ENCODE data around the gene PARD6G. TPM values are rescaled to one million over a fixed set of nuclear protein-coding genes. Genes with fewer than 3 reads are reported as not detected.

PARD6G gene
- total RNA-seq, 2 donors from 2014 or later, result 2.6 to 3.1 TPM

GRCh38 chr18:80231151-80231550 is 16.2 kb downstream of the PARD6G start:
- H3K4me1 ChIP-seq, result no peaks in the 10 kb centered on the region
- no peak for TF ChIP-seq POLR2A (IDR thresholded peaks at IDR 0.05)
- TF ChIP-seq CTCF (IDR thresholded peaks at IDR 0.05), result no peak
- intact Hi-C loops (cut with DNase I), result no loop called here
- no peak overlapping the region for H3K27ac ChIP-seq
- H3K4me3 ChIP-seq, result no peak overlapping the region
- ATAC-seq (no peak), DNase-seq (no peak)
- no peaks in the 10 kb centered on the region for H3K9me3 ChIP-seq
- no peaks in the 10 kb centered on the region for H3K36me3 ChIP-seq (replicated peaks in 1 of 2; ENCODE audit: insufficient read depth in 1 of 2, low read depth in 2 of 2)
- no peaks in the 10 kb centered on the region for H3K27me3 ChIP-seq
- WGBS, 2 donors, result 82 to 84% methylated on average over 8 of the region's 8 CpGs

- no peaks in the 10 kb centered on the region for H3K4me1 ChIP-seq
- no peak overlapping the region for H3K27ac ChIP-seq
- ATAC-seq, result no peak
- no peaks in the 10 kb centered on the region for H3K9me3 ChIP-seq
- H3K4me3 ChIP-seq, result no peak overlapping the region
- 86 to 91% methylated on average over 17 to 22 of the region's 22 CpGs for WGBS, 2 donors
- DNase-seq, result no peak
- no peaks in the 10 kb centered on the region for H3K36me3 ChIP-seq (replicated peaks in 1 of 2; ENCODE audit: insufficient read depth in 1 of 2, low read depth in 2 of 2)
- intact Hi-C loops (cut with DNase I), result no loop called here
- no peaks in the 10 kb centered on the region for H3K27me3 ChIP-seq
- TF ChIP-seq CTCF (IDR thresholded peaks at IDR 0.05) (no peak), POLR2A (IDR thresholded peaks at IDR 0.05) (no peak)
Observed at GRCh38 chr18:80229766-80230745, 17.3 kb downstream of the PARD6G start.

GRCh38 chr18:80229363-80229762 is 18.0 kb downstream of the PARD6G start:
- intact Hi-C loops (cut with DNase I), result no loop called here
- no peak overlapping the region for H3K4me3 ChIP-seq
- no peaks in the 10 kb centered on the region for H3K4me1 ChIP-seq
- H3K36me3 ChIP-seq (replicated peaks in 1 of 2; ENCODE audit: insufficient read depth in 1 of 2, low read depth in 2 of 2), result no peaks in the 10 kb centered on the region
- no peaks in the 10 kb centered on the region for H3K27me3 ChIP-seq
- DNase-seq, result peak in 1 of 4 donors; percentile 23
- TF ChIP-seq CTCF (IDR thresholded peaks at IDR 0.05), result no peak
- no peak for TF ChIP-seq POLR2A (IDR thresholded peaks at IDR 0.05)
- 61 to 74% methylated on average over 3 of the region's 3 CpGs for WGBS, 2 donors
- ATAC-seq, result no peak
- no peak overlapping the region for H3K27ac ChIP-seq
- H3K9me3 ChIP-seq, result no peaks in the 10 kb centered on the region

- Histone ChIP-seq H3K36me3 (replicated peaks in 1 of 2; ENCODE audit: insufficient read depth in 1 of 2, low read depth in 2 of 2) (no peaks in the 10 kb centered on the region), H3K4me3 (no peak overlapping the region), H3K4me1 (no peaks in the 10 kb centered on the region), H3K27me3 (no peaks in the 10 kb centered on the region), H3K9me3 (no peaks in the 10 kb centered on the region), H3K27ac (no peak overlapping the region)
- DNase-seq (no peak), ATAC-seq (no peak)
- 85 to 90% methylated on average over 13 to 17 of the region's 18 CpGs for WGBS, 2 donors
- intact Hi-C loops (cut with DNase I), result no loop called here
- TF ChIP-seq POLR2A (IDR thresholded peaks at IDR 0.05) (no peak), CTCF (IDR thresholded peaks at IDR 0.05) (no peak)
Observed at GRCh38 chr18:80228051-80228848, 19.1 kb downstream of the PARD6G start.

Data from body of pancreas (tissue), 4 donors.